Osteocyte (in vitro differentiated cells): ENCODE results near the gene ADCY3. TPM values are rescaled to one million over a fixed set of nuclear protein-coding genes. Genes with fewer than 3 reads are reported as not detected.

ENCODE experiments used
- DNase-seq: peaks from one replicate; pipeline ENCODE4 v3.0.0; 2021; ENCODE audit warnings: mixed read lengths; ENCODE audit not compliant: unreplicated experiment; ENCODE audit errors: extremely low spot score
- H3K27ac Mint-ChIP-seq: one replicate; pipeline ENCODE4 v1.8.0; 2021; ENCODE audit warnings: mild to moderate bottlenecking, mixed read lengths; ENCODE audit not compliant: unreplicated experiment
- H3K27me3 Mint-ChIP-seq: one replicate; pipeline ENCODE4 v1.8.0; 2021; ENCODE audit warnings: mixed read lengths; ENCODE audit not compliant: unreplicated experiment
- H3K36me3 Mint-ChIP-seq: one replicate; pipeline ENCODE4 v1.8.0; 2021; ENCODE audit warnings: mixed read lengths; ENCODE audit not compliant: unreplicated experiment
- H3K4me1 Mint-ChIP-seq: one replicate; pipeline ENCODE4 v1.8.0; 2021; ENCODE audit warnings: mixed read lengths; ENCODE audit not compliant: unreplicated experiment
- H3K4me3 Mint-ChIP-seq: one replicate; pipeline ENCODE4 v1.8.0; 2021; ENCODE audit warnings: mild to moderate bottlenecking, moderate library complexity, mixed read lengths; ENCODE audit not compliant: unreplicated experiment
- H3K9me3 Mint-ChIP-seq: one replicate; pipeline ENCODE4 v1.8.0; 2021; ENCODE audit warnings: mixed read lengths; ENCODE audit not compliant: unreplicated experiment
- total RNA-seq: library from RNA; stranded (reverse); gene quantifications from 2 replicates; pipeline ENCODE4 v1.2.1, GENCODE V29; 2021
- TF ChIP-seq, protein P1 (sequence below): fragments of 200-600 bp; sonication (generic); IDR thresholded peaks from 2 replicates; pipeline ENCODE4 v1.5.0; 2021; ENCODE audit warnings: antibody characterized with exemption, mild to moderate bottlenecking, moderate library complexity

Gene ADCY3
- total RNA-seq, 1 donor from 2014 or later = 99.9 TPM

DNA sequence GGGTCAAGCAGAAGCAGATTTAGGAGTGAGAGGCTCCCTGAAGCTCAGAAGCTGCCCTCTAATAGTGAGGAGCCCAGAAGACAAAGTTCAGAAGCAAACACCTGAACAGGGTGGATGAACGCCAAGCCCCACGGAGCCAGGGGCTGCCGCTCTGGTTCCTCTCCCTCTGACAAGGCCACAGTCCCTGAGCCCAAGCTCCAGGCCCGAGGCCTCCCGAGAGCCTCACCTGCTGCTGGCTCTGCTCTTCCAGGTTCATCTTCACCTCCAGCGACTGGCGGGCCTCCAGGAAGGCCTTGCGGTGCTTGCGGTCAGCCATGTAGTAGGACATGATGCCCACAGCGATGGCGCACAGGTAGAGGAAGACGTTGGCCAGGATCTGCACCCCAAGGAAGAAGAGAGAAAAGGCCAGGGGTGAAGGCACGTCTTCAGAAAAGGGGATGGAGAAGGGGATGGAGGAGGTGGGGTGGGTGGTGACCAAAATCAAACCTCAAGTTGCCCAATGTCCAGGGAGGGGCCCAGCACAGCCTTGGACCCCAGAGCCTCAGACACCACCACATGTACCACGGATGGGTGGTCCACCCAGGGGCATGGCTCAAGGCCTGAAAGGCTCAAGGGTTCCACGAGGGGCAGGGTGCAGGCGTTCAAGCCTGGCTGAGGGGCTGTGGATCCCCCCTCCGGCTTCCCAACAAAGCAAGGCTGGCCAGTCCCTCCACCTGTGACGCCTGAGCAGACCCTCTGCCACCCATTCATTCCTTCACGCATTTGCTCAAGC, 47.5 kb downstream of the ADCY3 start:
- Mint-ChIP-seq H3K4me3 (no peak overlapping the region), H3K27ac (peak overlapping the region; percentile 58), H3K36me3 (peaks cover 8% of the 10 kb centered on the region), H3K27me3 (no peaks in the 10 kb centered on the region), H3K4me1 (peaks cover 33% of the 10 kb centered on the region), H3K9me3 (no peaks in the 10 kb centered on the region)
- no peak for DNase-seq
- TF ChIP-seq, protein P1, sequence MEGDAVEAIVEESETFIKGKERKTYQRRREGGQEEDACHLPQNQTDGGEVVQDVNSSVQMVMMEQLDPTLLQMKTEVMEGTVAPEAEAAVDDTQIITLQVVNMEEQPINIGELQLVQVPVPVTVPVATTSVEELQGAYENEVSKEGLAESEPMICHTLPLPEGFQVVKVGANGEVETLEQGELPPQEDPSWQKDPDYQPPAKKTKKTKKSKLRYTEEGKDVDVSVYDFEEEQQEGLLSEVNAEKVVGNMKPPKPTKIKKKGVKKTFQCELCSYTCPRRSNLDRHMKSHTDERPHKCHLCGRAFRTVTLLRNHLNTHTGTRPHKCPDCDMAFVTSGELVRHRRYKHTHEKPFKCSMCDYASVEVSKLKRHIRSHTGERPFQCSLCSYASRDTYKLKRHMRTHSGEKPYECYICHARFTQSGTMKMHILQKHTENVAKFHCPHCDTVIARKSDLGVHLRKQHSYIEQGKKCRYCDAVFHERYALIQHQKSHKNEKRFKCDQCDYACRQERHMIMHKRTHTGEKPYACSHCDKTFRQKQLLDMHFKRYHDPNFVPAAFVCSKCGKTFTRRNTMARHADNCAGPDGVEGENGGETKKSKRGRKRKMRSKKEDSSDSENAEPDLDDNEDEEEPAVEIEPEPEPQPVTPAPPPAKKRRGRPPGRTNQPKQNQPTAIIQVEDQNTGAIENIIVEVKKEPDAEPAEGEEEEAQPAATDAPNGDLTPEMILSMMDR = no peak

DNA sequence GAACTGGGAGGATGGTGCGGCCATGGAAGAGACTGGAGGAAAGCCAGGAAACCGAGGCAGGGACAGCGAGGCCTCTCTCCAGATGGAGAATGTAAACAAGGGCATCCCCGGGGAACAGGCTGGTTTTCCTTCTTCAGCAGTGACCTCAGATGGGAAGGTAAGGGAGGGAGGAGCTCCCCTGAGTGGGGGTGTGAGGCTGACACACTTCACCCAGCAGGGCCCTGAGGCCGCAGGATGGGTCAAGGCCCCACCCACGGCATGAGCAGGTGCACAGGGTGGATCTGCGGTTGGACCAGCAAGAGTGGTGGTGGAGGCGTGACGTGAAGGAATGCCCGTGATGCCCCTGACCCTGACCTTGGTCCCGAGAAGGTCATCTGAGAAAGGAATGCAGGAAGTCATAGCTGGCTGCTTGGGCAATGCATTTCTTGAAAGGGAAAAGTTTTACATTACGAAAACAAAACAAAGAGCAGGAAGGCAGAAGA, 48.1 kb downstream of the ADCY3 start:
- H3K4me3 Mint-ChIP-seq = peak overlapping the region; percentile 9
- H3K4me1 Mint-ChIP-seq = peaks cover 33% of the 10 kb centered on the region
- TF ChIP-seq, protein P1 = no peak
- H3K9me3 Mint-ChIP-seq = peaks cover 1% of the 10 kb centered on the region
- H3K36me3 Mint-ChIP-seq = peaks cover 12% of the 10 kb centered on the region
- H3K27ac Mint-ChIP-seq = peak overlapping the region; percentile 74
- no peaks in the 10 kb centered on the region for H3K27me3 Mint-ChIP-seq
- no peak for DNase-seq

DNA sequence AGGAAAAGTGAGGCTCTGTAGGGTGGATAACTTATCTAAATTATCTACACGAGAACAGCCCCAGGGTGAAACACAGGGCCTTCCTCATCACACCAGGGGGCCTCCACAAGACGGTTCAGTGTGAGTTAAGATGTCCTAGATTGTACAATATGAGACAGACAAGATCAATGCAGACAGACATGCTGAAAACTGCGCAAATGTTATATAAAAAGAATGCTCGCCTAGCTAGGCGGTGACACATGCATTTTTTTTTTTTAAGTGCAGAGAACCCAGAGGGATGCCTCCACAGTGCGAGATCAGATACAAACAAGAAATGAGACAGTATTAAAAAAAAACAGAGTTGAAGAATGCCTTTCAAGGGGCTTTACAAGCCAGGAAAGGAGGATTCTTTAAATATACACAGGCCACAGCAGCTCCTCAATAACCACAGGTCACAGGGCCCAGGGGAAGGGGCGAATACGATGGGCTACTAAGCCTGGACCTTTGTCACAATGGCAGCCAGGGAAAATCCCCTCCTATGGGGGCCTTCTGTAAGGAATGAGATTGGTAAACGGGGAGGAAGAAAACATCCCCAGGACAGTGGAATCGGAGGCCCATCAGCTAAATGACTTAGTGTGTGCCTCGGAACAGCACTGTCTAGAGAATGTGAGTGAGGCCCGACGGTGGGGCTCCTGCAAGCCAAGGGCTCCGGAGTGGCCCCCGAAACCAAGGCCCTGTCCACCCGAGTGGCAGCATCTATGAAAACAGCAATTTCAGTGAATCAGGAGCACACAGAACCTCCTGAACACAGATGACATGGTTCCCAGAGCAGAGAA, 48.9 kb downstream of the ADCY3 start:
- no peaks in the 10 kb centered on the region for H3K27me3 Mint-ChIP-seq
- H3K9me3 Mint-ChIP-seq = peaks cover 4% of the 10 kb centered on the region
- peaks cover 16% of the 10 kb centered on the region for H3K36me3 Mint-ChIP-seq
- no peak overlapping the region for H3K4me3 Mint-ChIP-seq
- H3K27ac Mint-ChIP-seq = no peak overlapping the region
- TF ChIP-seq, protein P1 = no peak
- DNase-seq = no peak
- peaks cover 33% of the 10 kb centered on the region for H3K4me1 Mint-ChIP-seq

DNA sequence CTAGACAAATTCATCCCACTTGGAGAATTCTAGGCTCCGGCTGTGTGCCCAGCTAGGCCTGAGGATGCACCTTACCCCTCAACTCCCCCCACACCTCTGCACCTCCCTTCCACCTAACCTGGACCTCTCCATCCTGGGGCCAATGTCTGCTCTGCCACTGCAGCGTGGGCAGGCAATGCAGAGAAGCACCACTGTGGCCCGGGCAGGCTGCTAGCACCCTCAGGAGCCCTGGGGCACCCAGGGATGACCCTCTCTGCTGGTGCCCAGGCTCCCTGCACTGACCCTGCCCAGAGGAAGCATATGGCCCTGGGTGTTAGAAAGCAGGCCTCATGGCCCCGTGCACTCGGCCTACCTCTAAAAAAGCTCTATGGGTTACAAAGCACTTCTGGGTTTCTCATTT, 49.6 kb downstream of the ADCY3 start:
- TF ChIP-seq, protein P1 = no peak
- peaks cover 4% of the 10 kb centered on the region for H3K9me3 Mint-ChIP-seq

DNA sequence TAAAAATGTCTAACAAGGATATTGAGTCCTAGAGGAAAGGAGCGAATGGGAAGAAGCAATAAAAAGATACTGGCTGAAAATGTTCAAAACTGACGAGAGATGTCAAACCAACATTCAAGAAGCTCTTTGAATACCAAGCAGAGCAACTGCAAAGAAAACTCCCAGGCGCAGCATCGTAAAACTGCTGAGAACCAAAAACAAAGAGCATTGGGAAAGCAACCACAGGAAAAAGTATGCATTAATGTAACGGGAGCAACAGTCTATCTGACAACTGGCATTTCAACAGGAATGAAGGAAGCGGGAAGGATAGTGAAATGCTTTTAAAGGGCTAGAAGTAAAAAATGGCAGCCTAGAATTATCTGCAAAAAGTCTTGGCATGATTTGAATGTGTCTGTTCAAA, 53.1 kb downstream of the ADCY3 start:
- no peaks in the 10 kb centered on the region for H3K27me3 Mint-ChIP-seq
- H3K27ac Mint-ChIP-seq = no peak overlapping the region
- H3K9me3 Mint-ChIP-seq = peaks cover 4% of the 10 kb centered on the region
- peaks cover 32% of the 10 kb centered on the region for H3K4me1 Mint-ChIP-seq
- TF ChIP-seq, protein P1 = no peak
- peaks cover 16% of the 10 kb centered on the region for H3K36me3 Mint-ChIP-seq
- H3K4me3 Mint-ChIP-seq = no peak overlapping the region
- no peak for DNase-seq

More for the DNA sequence above, 49.6 kb downstream of the ADCY3 start:
- Mint-ChIP-seq H3K27me3 (no peaks in the 10 kb centered on the region), H3K27ac (no peak overlapping the region), H3K4me3 (no peak overlapping the region), H3K4me1 (peaks cover 31% of the 10 kb centered on the region), H3K36me3 (peaks cover 16% of the 10 kb centered on the region)
- DNase-seq = no peak
